Panc1 (cell line): ENCODE data around the gene C16orf74. TPM values are rescaled to one million over a fixed set of nuclear protein-coding genes. Genes with fewer than 3 reads are reported as not detected.

ENCODE experiments used
- ATAC-seq: fragments of 200-7000 bp; cut with Tn5 transposase; 2 replicates; pipeline ENCODE4 v1.9.1; 2020; ENCODE audit warnings: mild to moderate bottlenecking, moderate library complexity
- BruUV-seq: library from RNA; stranded (reverse); fragments of 400-500 nt; replicated peaks from 2 replicates; lab custom pipeline; 2021; lab: Mats Ljungman, UMichigan
- CTCF ChIA-PET: fragments of 300-600 bp; sonication (Branson Sonifier 250); formaldehyde crosslinking; loops from one replicate; lab custom pipeline; 2022; ENCODE audit warnings: antibody characterized with exemption; lab: Charles Lee
- POLR2A ChIA-PET: fragments of 300-600 bp; sonication (Branson Sonifier 250); formaldehyde crosslinking; loops from one replicate; lab custom pipeline; 2022; ENCODE audit warnings: antibody characterized with exemption; lab: Charles Lee
- DNase-seq: peaks from one replicate; pipeline ENCODE4 v3.0.0-alpha.2; 2010; ENCODE audit warnings: low read depth, low spot score
- H3K27ac ChIP-seq: 2 replicates; pipeline ENCODE4 v1.5.1; 2011; ENCODE audit warnings: mild to moderate bottlenecking, low read length, inconsistent platforms
- H3K27me3 ChIP-seq: fragments of 200-500 bp; sonication (Bioruptor generic); 2 replicates; pipeline ENCODE4 v1.6.0; 2014; ENCODE audit warnings: low read length, inconsistent platforms; ENCODE audit not compliant: control insufficient read depth, insufficient read depth
- H3K36me3 ChIP-seq: fragments of 200-500 bp; sonication (Bioruptor generic); 2 replicates; pipeline ENCODE4 v1.5.1; 2014; ENCODE audit warnings: inconsistent platforms, mild to moderate bottlenecking, low read length, moderate library complexity; ENCODE audit not compliant: control insufficient read depth, insufficient read depth
- H3K4me1 ChIP-seq: 2 replicates; pipeline ENCODE4 v1.5.1; 2011; ENCODE audit warnings: inconsistent platforms, mild to moderate bottlenecking, low read length, moderate library complexity; ENCODE audit not compliant: control insufficient read depth, insufficient read depth
- H3K4me3 ChIP-seq, 2 experiments: 2 replicates each; pipeline ENCODE4 v1.5.1; 2011 to 2012; ENCODE audit warnings: low read depth in 2 of 2, low read length in 2 of 2, mild to moderate bottlenecking in 2 of 2, inconsistent platforms in 1 of 2, moderate library complexity in 1 of 2
- H3K9me3 ChIP-seq: fragments of 200-500 bp; sonication (Bioruptor generic); 2 replicates; pipeline ENCODE4 v1.5.1; 2014; ENCODE audit warnings: low read depth, mild to moderate bottlenecking, inconsistent platforms, low read length, moderate library complexity; ENCODE audit not compliant: control insufficient read depth, insufficient read depth
- POLR2AphosphoS5 ChIP-seq: IDR thresholded peaks from 2 replicates; pipeline ENCODE4 v1.6.1; 2012; ENCODE audit warnings: mild to moderate bottlenecking, low read depth, low read length, moderate library complexity
- REST ChIP-seq, 2 experiments: IDR thresholded peaks; 2 replicates each; pipeline ENCODE4 v1.6.1; 2011 to 2012; ENCODE audit warnings: low read depth in 2 of 2, control low read depth in 1 of 2, low read length in 1 of 2, mild to moderate bottlenecking in 1 of 2, moderate library complexity in 1 of 2; ENCODE audit not compliant: insufficient read depth in 1 of 2
- SIN3A ChIP-seq: IDR thresholded peaks from 2 replicates; pipeline ENCODE4 v1.6.1; 2012; ENCODE audit warnings: low read depth, mild to moderate bottlenecking, low read length, moderate library complexity, borderline replicate concordance; ENCODE audit not compliant: insufficient read depth
- TCF7L2 ChIP-seq: IDR thresholded peaks from 2 replicates; pipeline ENCODE4 v1.6.1; 2011; ENCODE audit warnings: mild to moderate bottlenecking, low read depth, low read length, inconsistent platforms
- in situ Hi-C: cut with HindIII; loops from 2 replicates; pipeline ENCODE4 v1.10.0; 2016; ENCODE audit warnings: low sequenced_read_pairs, low pct_unique_long_range_greater_than_20kb
- intact Hi-C: fragments of 100-400 bp; cut with micrococcal nuclease; formaldehyde crosslinking; loops from one replicate; pipeline ENCODE4 v1.10.0; 2022; ENCODE audit not compliant: unreplicated experiment
- total RNA-seq: library from RNA; stranded (reverse); gene quantifications from one replicate; pipeline ENCODE4 v1.2.1, GENCODE V29; 2021; ENCODE audit not compliant: unreplicated experiment
- TF ChIP-seq, protein P1 (sequence below): fragments of 450-650 bp; IDR thresholded peaks from 2 replicates; pipeline ENCODE4 v1.5.1; 2017; ENCODE audit warnings: mild to moderate bottlenecking

C16orf74 gene
- total RNA-seq, 1 experiment from 2014 or later: 1.5 TPM

- no TSS peak for BruUV-seq
- in situ Hi-C loops: no loop called here
Observed at GRCh38 chr16:85757341-85757822, 6.5 kb upstream of the C16orf74 start.

DNA sequence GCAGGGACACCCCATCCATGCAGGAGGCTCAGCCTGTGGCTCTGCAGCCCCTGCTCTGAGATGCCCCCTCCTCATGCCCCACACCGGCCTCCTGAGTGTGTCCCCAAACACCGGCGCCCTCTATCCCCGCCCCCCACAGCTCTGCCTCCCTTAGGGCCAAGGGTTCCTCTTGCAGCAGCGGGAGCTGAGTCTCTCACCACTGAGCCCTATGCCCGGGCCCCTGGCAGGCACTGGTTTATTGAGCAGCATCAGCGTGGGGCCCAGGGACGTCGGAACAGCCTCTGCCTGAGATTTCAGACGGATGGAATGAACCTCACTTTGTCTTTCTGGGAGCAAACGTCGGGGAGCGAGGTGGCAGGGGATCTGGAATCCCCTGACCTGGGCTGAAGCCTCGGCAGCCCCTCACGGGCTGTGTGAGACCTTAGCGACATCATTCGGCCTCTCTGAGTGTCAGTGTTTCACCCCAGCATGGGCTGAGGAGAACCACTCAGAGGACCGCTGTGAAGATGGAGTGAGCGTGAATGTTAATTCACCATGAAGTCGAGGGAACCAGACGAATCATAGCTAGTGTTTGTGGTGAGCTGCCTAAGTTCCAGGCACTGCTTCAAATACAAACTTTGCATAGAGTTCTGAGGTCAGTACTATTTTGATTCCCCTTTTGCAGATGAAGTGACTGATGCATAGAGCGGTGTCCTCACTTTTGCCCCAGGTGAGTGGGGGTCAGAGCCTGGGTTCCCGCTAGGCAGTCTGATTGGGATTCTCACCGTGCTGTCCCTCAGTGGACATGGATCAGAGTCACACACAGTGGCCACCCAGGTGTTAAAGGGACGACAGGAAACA is 5.3 kb upstream of the C16orf74 start:
- no peaks in the 10 kb centered on the region for H3K36me3 ChIP-seq
- in situ Hi-C loops: no loop called here
- ChIA-PET CTCF (interaction anchor here (0.6 kb wide), 1 partner anchor 253 kb away, joined by 3 read pairs; no protein-coding TSS in a partner anchor), POLR2A (no interaction called here)
- intact Hi-C loops: no loop called here
- no peak overlapping the region for H3K27ac ChIP-seq
- no TSS peak for BruUV-seq
- TF ChIP-seq TCF7L2: no peak
- no peak for TF ChIP-seq SIN3A
- no peak for TF ChIP-seq REST (IDR thresholded peaks at IDR 0.05; ENCODE audit: insufficient read depth in 1 of 2, low read depth in 2 of 2, low read length in 1 of 2)
- TF ChIP-seq, protein P1, sequence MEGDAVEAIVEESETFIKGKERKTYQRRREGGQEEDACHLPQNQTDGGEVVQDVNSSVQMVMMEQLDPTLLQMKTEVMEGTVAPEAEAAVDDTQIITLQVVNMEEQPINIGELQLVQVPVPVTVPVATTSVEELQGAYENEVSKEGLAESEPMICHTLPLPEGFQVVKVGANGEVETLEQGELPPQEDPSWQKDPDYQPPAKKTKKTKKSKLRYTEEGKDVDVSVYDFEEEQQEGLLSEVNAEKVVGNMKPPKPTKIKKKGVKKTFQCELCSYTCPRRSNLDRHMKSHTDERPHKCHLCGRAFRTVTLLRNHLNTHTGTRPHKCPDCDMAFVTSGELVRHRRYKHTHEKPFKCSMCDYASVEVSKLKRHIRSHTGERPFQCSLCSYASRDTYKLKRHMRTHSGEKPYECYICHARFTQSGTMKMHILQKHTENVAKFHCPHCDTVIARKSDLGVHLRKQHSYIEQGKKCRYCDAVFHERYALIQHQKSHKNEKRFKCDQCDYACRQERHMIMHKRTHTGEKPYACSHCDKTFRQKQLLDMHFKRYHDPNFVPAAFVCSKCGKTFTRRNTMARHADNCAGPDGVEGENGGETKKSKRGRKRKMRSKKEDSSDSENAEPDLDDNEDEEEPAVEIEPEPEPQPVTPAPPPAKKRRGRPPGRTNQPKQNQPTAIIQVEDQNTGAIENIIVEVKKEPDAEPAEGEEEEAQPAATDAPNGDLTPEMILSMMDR: no peak
- TF ChIP-seq POLR2AphosphoS5: no peak
- H3K4me1 ChIP-seq: peaks cover 3% of the 10 kb centered on the region; the same call in 1 of the 2 replicates
- no peaks in the 10 kb centered on the region for H3K27me3 ChIP-seq
- H3K4me3 ChIP-seq: no peak overlapping the region
- H3K9me3 ChIP-seq: no peaks in the 10 kb centered on the region
- ATAC-seq (no peak), DNase-seq (no peak)

More at GRCh38 chr16:85757341-85757822, 6.5 kb upstream of the C16orf74 start:
- intact Hi-C loops: no loop called here
- Histone ChIP-seq H3K4me3 (no peak overlapping the region), H3K36me3 (no peaks in the 10 kb centered on the region), H3K9me3 (no peaks in the 10 kb centered on the region), H3K27me3 (no peaks in the 10 kb centered on the region), H3K4me1 (no peaks in the 10 kb centered on the region), H3K27ac (no peak overlapping the region)
- no peak for ATAC-seq
- CTCF ChIA-PET: no interaction called here
- no peak for TF ChIP-seq REST (IDR thresholded peaks at IDR 0.05; ENCODE audit: insufficient read depth in 1 of 2, low read depth in 2 of 2, low read length in 1 of 2)
- no peak for TF ChIP-seq POLR2AphosphoS5
- TF ChIP-seq, protein P1: no peak
- no peak for TF ChIP-seq SIN3A
- no peak for TF ChIP-seq TCF7L2
- POLR2A ChIA-PET: no interaction called here
- DNase-seq: no peak
